Left ventricle myocardium inferior (tissue), 1 donor: ENCODE data around the gene UBTD2. TPM values are rescaled to one million over a fixed set of nuclear protein-coding genes. Genes with fewer than 3 reads are reported as not detected.

Source experiments
- DNase-seq: peaks from one replicate; pipeline ENCODE4 v3.0.0-alpha.2; 2020
- H3K27ac ChIP-seq: fragments of 200-600 bp; replicated peaks from 2 replicates; pipeline ENCODE4 v1.8.0; 2021
- H3K27me3 ChIP-seq: fragments of 200-600 bp; 2 replicates; pipeline ENCODE4 v1.8.0; 2021; ENCODE audit warnings: low read depth
- H3K36me3 ChIP-seq: fragments of 200-600 bp; 2 replicates; pipeline ENCODE4 v1.8.0; 2021
- H3K4me1 ChIP-seq: fragments of 200-600 bp; 2 replicates; pipeline ENCODE4 v1.8.0; 2021
- H3K4me3 ChIP-seq: fragments of 200-600 bp; 2 replicates; pipeline ENCODE4 v1.8.0; 2021; ENCODE audit warnings: mild to moderate bottlenecking, moderate library complexity
- H3K9me3 ChIP-seq: fragments of 200-600 bp; replicated peaks from 2 replicates; pipeline ENCODE4 v1.8.0; 2021
- CTCF ChIP-seq: fragments of 200-600 bp; IDR thresholded peaks from 2 replicates; pipeline ENCODE4 v1.8.0; 2021; ENCODE audit warnings: antibody characterized with exemption, mild to moderate bottlenecking, borderline replicate concordance
- intact Hi-C: fragments of 100-400 bp; cut with micrococcal nuclease; formaldehyde crosslinking; loops from one replicate; pipeline ENCODE4 v1.11.0; 2022
- total RNA-seq: library from RNA; stranded (reverse); fragmentation: NEBNext Ultra II Directional; extraction: Animal tissue kit (Norgen Biotek cat#: 25700); gene quantifications from one replicate; pipeline ENCODE4 v1.2.1, GENCODE V29; 2021
- donor health status: DM: no; HTN: yes; CAD: no; lungs with severe emphysema.

The UBTD2 gene
- total RNA-seq, 1 donor from 2014 or later: 7.6 TPM

- no peak for TF ChIP-seq CTCF
These were observed 15.6 kb downstream of the UBTD2 start for GRCh38 chr5:172267943-172268342.

GRCh38 chr5:172266676-172267092 lies 16.9 kb downstream of the UBTD2 start:
- intact Hi-C loops: no loop called here
- Histone ChIP-seq H3K36me3 (no peaks in the 10 kb centered on the region), H3K4me1 (peaks cover 44% of the 10 kb centered on the region), H3K4me3 (no peak overlapping the region), H3K9me3 (no peaks in the 10 kb centered on the region), H3K27me3 (no peaks in the 10 kb centered on the region), H3K27ac (peak overlapping the region; percentile 39)
- TF ChIP-seq CTCF: no peak
- DNase-seq: no peak

More at GRCh38 chr5:172267943-172268342, 15.6 kb downstream of the UBTD2 start:
- peak overlapping the region; percentile 1 for H3K27ac ChIP-seq
- no peaks in the 10 kb centered on the region for H3K36me3 ChIP-seq
- intact Hi-C loops: no loop called here
- peaks cover 39% of the 10 kb centered on the region for H3K4me1 ChIP-seq
- no peaks in the 10 kb centered on the region for H3K9me3 ChIP-seq
- H3K27me3 ChIP-seq: no peaks in the 10 kb centered on the region
- H3K4me3 ChIP-seq: no peak overlapping the region
- no peak for DNase-seq

GRCh38 chr5:172266071-172266675 lies 17.4 kb downstream of the UBTD2 start:
- H3K4me3 ChIP-seq: no peak overlapping the region
- no peak for TF ChIP-seq CTCF
- H3K27ac ChIP-seq: peak overlapping the region; percentile 39
- H3K4me1 ChIP-seq: peaks cover 49% of the 10 kb centered on the region
- intact Hi-C loops: no loop called here
- no peaks in the 10 kb centered on the region for H3K27me3 ChIP-seq
- no peaks in the 10 kb centered on the region for H3K9me3 ChIP-seq
- DNase-seq: no peak
- H3K36me3 ChIP-seq: no peaks in the 10 kb centered on the region

- intact Hi-C loops: no loop called here
- Histone ChIP-seq H3K4me3 (no peak overlapping the region), H3K9me3 (no peaks in the 10 kb centered on the region), H3K27me3 (no peaks in the 10 kb centered on the region), H3K27ac (no peak overlapping the region), H3K4me1 (peaks cover 58% of the 10 kb centered on the region), H3K36me3 (no peaks in the 10 kb centered on the region)
- no peak for DNase-seq
- no peak for TF ChIP-seq CTCF
These were observed 18.7 kb downstream of the UBTD2 start for GRCh38 chr5:172264815-172265395.

- no peak overlapping the region for H3K4me3 ChIP-seq
- peaks cover 41% of the 10 kb centered on the region for H3K9me3 ChIP-seq
- no peak for DNase-seq
- intact Hi-C loops: no loop called here
- H3K27me3 ChIP-seq: no peaks in the 10 kb centered on the region
- peaks cover 2% of the 10 kb centered on the region for H3K4me1 ChIP-seq
- no peak overlapping the region for H3K27ac ChIP-seq
- H3K36me3 ChIP-seq: peaks cover 32% of the 10 kb centered on the region
- TF ChIP-seq CTCF: no peak
These were observed 28.1 kb downstream of the UBTD2 start for GRCh38 chr5:172255444-172255843.
